Stimulated activated CD4-positive, alpha-beta T cell treated with anti-CD3 and anti-CD28 coated beads, Interleukin-4, amount 100 ng/mL, for 24 hours (primary cell): ENCODE data around the gene SNX10.

Source experiments
- DNase-seq: peaks from one replicate; pipeline ENCODE4 v3.0.0-alpha.2; 2020

The SNX10 gene

GRCh38 chr7:26370011-26370410 is 78.3 kb downstream of the SNX10 start:
- DNase-seq = no peak

- no peak for DNase-seq
Observed at GRCh38 chr7:26372249-26372648, 80.6 kb downstream of the SNX10 start.

GRCh38 chr7:26372704-26373103 is 81.0 kb downstream of the SNX10 start:
- no peak for DNase-seq

- DNase-seq = no peak
Observed at GRCh38 chr7:26374647-26375373, 83.1 kb downstream of the SNX10 start.

GRCh38 chr7:26375726-26376174 is 84.1 kb downstream of the SNX10 start:
- DNase-seq = no peak

GRCh38 chr7:26376175-26376917 is 84.7 kb downstream of the SNX10 start:
- DNase-seq = peak; percentile 33

DNA sequence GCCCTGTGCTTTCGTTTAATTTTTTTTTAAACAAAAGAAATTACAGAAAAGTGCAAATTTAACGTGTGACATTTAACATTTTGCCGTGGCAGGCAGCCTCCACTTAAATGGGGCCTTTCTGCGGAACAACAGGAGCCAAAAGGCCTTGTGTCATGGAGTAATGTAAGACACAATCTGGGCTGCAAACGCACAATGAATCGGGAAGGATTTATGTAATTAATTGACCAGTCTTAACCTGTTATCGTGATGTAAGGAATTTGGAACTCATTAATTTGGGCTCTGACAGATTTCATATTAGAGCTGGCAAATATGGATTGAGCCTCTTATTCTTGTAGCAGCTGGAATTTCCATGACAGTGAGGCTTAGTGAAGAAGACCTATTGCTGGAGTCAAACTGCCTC is 86.4 kb downstream of the SNX10 start:
- no peak for DNase-seq

GRCh38 chr7:26379711-26380110 is 88.0 kb downstream of the SNX10 start:
- no peak for DNase-seq

- no peak for DNase-seq
Observed at GRCh38 chr7:26381476-26382353, 90.1 kb downstream of the SNX10 start.

- DNase-seq = no peak
Observed at GRCh38 chr7:26385240-26385639, 93.6 kb downstream of the SNX10 start.

DNA sequence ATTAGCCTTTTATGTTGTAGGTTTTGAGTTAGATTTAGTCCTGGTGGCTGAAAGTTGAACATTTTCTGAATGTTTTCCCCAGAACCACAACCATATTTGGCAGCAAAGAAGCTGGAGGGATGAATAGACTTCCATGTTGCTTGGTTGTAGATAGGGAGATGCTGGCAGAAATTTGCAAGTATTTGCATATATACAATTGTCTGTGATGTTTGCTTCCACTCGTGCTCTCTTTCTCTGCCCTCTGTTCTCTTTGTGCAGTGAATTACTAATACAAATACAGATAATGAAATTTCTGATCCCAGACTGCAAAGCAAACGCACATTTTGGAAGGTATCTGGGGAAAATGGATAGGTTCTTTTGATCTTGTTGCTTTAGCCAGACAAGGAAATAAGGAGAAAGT is 96.1 kb downstream of the SNX10 start:
- no peak for DNase-seq

DNA sequence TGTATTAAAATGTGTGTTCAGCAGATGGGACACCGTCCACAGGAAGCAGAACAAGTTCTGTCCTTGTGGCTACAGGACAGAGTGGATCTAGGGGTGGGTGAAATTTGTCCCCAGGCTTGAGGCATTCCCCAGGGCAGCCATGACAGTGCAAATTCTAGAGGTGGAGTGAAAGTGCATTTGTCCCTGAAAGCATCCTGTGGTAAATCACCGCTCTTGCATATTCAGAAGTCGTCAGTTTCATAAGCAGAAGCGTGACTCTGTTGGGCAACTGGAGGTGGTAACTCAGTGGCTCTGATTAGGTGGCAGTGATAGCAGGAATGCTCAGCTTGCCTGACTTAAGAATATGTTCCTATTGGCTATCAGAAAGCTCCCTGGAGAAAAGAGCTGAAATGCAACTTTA is 96.6 kb downstream of the SNX10 start:
- no peak for DNase-seq

DNA sequence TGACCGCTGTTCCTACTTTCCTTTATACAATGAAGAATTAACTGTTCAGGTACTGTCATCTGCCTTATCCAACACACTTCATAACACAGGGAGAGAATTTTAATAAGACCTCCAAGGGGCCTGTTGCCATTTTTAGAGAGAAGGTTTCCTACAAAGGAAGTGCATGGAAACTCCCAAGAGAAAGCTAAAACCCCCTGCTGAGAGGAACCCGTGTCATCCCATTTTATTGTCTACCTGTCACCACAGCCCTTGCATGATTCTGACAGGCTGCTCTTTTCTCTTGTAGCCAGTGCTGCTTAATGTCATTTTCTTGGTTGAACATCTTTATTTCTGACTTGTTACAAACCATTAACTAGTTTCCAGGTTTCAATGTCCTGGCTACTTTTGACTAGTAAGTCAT is 98.4 kb downstream of the SNX10 start:
- no peak for DNase-seq

- no peak for DNase-seq
Observed at GRCh38 chr7:26393818-26394217, 102.2 kb downstream of the SNX10 start.

DNA sequence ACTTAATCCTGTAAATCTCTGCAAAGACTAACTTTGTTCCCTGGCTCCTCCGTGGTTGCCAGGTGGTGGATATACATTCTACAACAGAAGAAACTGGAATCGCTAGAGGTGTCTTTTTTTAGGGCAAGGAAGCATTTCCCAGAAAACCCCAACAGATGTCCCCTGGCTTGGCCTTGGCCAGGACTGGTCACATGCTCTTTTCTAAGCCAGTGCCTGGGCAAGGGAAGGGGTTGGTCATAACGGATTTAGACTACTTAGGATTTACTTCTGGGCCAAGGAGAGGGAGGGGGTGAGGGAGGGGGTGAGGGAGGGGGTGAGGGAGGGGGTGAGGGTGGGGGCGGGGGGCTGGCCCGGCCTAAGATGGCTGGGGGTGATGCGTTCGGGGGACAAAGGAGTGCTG is 105.7 kb downstream of the SNX10 start:
- DNase-seq = no peak

- peak; percentile 7 for DNase-seq
Observed at GRCh38 chr7:26397796-26398426, 106.2 kb downstream of the SNX10 start.

GRCh38 chr7:26398427-26398755 is 106.7 kb downstream of the SNX10 start:
- peak; percentile 22 for DNase-seq

- DNase-seq = peak; percentile 8
Observed at GRCh38 chr7:26398756-26399509, 107.3 kb downstream of the SNX10 start.

DNA sequence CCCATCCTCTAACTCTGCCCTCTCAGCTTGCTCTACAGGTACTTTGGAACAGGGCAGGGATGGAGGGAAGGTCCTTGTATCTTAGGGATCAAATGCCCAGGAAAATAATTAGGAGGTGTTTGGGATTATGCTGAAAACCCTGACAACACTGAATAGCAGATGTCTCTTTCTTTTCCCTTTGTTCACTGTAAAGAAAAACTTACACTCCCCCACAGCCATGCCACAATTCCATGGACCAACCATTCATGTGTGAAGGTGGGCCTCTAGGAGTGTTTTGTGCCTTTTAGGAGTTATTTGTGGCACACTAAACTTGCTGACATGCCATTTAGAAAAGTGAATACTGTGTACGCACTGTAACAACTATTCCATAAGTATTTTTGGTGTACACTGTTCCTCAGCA is 108.1 kb downstream of the SNX10 start:
- no peak for DNase-seq

DNA sequence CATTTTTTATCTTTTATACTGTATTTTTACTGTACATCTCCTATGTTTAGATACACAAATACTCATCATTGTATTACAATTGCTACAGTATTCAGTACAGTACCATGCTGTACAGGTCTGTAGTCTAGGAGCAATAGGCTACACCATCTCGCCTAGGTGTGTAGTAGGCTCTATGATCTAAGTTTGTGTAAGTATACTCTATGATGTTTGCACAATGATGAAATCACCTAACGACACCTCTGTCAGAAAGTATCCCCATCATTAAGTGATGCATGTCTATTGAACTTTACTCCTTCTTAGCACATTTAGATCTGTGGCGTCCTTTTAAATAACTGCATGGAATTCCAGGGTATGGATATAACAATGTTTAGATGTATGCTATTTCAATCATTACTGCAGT is 112.0 kb downstream of the SNX10 start:
- DNase-seq = no peak

DNA sequence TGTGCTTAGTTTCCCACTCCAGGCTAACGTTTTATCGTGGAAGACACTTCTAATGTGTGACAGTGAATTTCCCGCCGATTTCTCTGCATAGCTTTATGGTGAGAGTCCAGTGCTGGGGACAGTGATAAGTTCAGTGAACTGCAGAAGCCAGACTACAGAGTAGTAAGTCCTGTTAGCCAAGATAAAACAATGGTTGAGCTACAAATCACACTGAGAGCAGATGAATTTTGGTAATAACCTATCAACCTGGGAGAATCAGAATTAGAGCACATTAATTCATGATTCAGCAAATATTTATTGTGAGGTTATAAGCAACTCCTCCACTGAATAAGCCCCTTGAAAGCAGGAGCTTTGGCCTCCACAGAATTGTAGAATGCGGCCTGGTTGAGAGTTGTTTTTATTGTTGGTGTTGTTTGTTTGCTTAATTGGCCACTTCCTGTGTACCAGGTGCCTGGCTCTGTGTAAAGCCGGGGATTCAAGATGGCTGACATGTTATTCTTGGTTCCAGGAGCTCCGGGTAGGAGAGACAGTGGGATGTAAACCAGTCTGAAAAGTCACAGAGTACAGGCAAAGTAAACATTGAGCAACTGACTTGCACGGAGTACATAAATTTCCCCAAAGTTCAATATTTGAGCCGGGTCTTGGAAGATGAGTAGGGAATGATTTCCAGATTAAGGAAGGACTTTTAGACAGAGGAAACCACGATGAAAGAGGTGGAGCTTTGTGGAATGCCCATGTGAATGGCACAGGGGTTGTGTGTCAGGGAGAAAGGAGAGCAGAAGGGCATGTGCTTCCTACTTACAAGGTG is 112.7 kb downstream of the SNX10 start:
- DNase-seq = no peak

GRCh38 chr7:26406433-26406832 is 114.8 kb downstream of the SNX10 start:
- DNase-seq = no peak
